ENCODE measurements around the gene ATG2B. TPM values are rescaled to one million over a fixed set of nuclear protein-coding genes. Genes with fewer than 3 reads are reported as not detected.
A peak's percentile ranks its signal among the peaks of the same experiment; 100 is the strongest.

Gene ATG2B
- total and polyA plus RNA-seq, 2 of the 4 experiments (the other 2 are of a cell fraction) = 6.9 to 22.0 TPM

DNA sequence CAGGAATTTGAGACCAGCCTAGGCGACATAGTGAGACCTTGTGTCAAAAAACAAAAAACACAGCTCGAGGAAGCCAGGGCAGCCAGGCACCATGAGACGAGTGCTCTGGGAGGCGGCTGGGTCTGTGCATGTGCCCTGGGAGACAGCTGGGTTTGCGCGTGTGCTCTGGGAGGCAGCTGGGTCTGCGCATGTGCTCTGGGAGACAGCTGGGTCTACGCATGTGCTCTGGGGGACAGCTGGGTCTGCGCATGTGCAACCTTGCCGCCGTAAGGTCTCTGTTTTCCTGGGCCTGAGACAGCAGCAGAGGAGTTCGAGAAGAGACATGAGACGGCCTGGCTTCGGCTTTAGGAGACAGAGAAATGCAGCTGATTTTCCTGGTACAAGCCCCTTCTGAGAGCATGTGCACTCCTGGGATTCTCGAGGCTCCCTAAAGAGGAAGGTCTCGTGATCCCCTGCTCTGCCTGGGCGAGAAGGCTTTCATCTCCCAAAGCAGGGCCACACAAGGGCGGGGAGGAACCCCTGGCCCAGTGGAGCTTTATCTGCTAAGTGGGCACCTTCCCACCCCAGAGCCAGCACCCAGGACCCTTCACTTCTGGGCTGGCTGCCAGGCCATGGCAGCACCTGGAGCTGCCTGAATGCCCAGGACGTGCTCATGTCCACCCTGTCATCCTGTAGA, 110.7 kb downstream of the ATG2B start:
- H3K4me2 ChIP-seq (ENCODE audit: low read depth, low read length) = peak overlapping the region; percentile 18; the same call in 1 of the 2 replicates
- peak overlapping the region; percentile 87 for H4K5ac ChIP-seq (ENCODE audit: low read depth, low read length)
- DNase-seq (no peak), ATAC-seq (ENCODE audit: low read depth) (no peak)
- H3K27me3 ChIP-seq (ENCODE audit: control insufficient read depth, insufficient read depth, low read length) = no peaks in the 10 kb centered on the region
- peak overlapping the region; percentile 99 for H4K91ac ChIP-seq (ENCODE audit: insufficient read depth, low read depth, low read length)
- dilution Hi-C loops (cut with HindIII; ENCODE audit: low sequenced_read_pairs, unreplicated experiment) (no loop called here), intact Hi-C loops (cut with micrococcal nuclease) (no loop called here), in situ Hi-C loops (cut with MboI; ENCODE audit: low sequenced_read_pairs) (loop anchor here (25.0 kb wide), 1 partner anchor 715 kb away; the partner anchor contains the start of gene GLRX5)
- peak overlapping the region; percentile 87 for H3K14ac ChIP-seq (replicated peaks; ENCODE audit: low read depth, low read length)
- CTCF ChIA-PET = interaction anchor here (1.2 to 1.6 kb wide), 3 partner anchors 22 to 152 kb away, joined by 3 to 8 read pairs (median 4); no protein-coding TSS in a partner anchor
- H2BK20ac ChIP-seq (ENCODE audit: low read depth, low read length) = peak overlapping the region; percentile 96
- peak overlapping the region; percentile 97 for H2AK5ac ChIP-seq (ENCODE audit: low read depth, low read length)
- peak overlapping the region; percentile 80; the same call in 2 of the 3 replicates for H2BK15ac ChIP-seq (ENCODE audit: low read depth, low read length)
- no TSS peak for BruUV-seq (replicated peaks)
- POLR2A ChIA-PET (ENCODE audit: unreplicated experiment) = interaction anchor here (0.6 kb wide), 1 partner anchor 160 kb away, joined by 4 read pairs; no protein-coding TSS in a partner anchor
- peaks cover 9 to 58% of the 10 kb centered on the region in 2 experiments; a peak in 3 of 4 replicates for H3K79me1 ChIP-seq (ENCODE audit: low read depth in 1 of 2, low read length in 2 of 2)
- WGBS, 2 experiments (ENCODE audit: extremely low coverage in 2 of 2, insufficient read length in 1 of 2) = 95% methylated on average over 16 of the region's 19 CpGs; no CpG with 5 or more reads in 1 of the 2 experiments
- peaks cover 8% of the 10 kb centered on the region for H3K36me3 ChIP-seq (ENCODE audit: control insufficient read depth, insufficient read depth, low read length)
- peak overlapping the region; percentile 97 for H2BK5ac ChIP-seq (ENCODE audit: low read depth, low read length, poor library complexity, severe bottlenecking)
- H4K8ac ChIP-seq (ENCODE audit: low read depth in 2 of 2, low read length in 2 of 2) = peak overlapping the region; percentile 79 to 92
- peaks cover 32% of the 10 kb centered on the region for H3K9me1 ChIP-seq (ENCODE audit: insufficient read depth, low read length)
- no peaks in the 10 kb centered on the region for H4K20me1 ChIP-seq (ENCODE audit: insufficient read depth, low read length)
- peak overlapping the region; percentile 99 for H2BK120ac ChIP-seq (ENCODE audit: low read depth, low read length)
- peak overlapping the region; percentile 92 for H3K23ac ChIP-seq (ENCODE audit: low read depth, low read length)
- H3K4me3 ChIP-seq (ENCODE audit: insufficient read depth, low read depth, low read length) = no peak overlapping the region
- H3K56ac ChIP-seq (ENCODE audit: extremely low read depth, insufficient read depth, low read length) = peak overlapping the region; percentile 92
- peak overlapping the region; percentile 89 for H2AK9ac ChIP-seq (replicated peaks; ENCODE audit: low read depth, low read length, poor library complexity)
- peaks cover 42% of the 10 kb centered on the region for H3K4me1 ChIP-seq (ENCODE audit: control insufficient read depth, insufficient read depth, low read length)
- H2AFZ ChIP-seq (replicated peaks; ENCODE audit: low read length, poor library complexity) = peak overlapping the region; percentile 70
- no peaks in the 10 kb centered on the region for H3K9me3 ChIP-seq (ENCODE audit: control insufficient read depth, insufficient read depth, low read length)
- H3K4ac ChIP-seq (ENCODE audit: low read depth, low read length) = peak overlapping the region; percentile 99
- peak overlapping the region; percentile 91 for H3K27ac ChIP-seq (ENCODE audit: insufficient read depth, low read length)
- peak overlapping the region; percentile 84 for H3K18ac ChIP-seq (ENCODE audit: low read depth, low read length)
- H3K9ac ChIP-seq (ENCODE audit: low read depth, low read length) = peak overlapping the region; percentile 51
- TF ChIP-seq CEBPB (IDR thresholded peaks at IDR 0.05; ENCODE audit: low read depth, low read length) = no peak
- no peak for TF ChIP-seq MAZ (IDR thresholded peaks at IDR 0.05; ENCODE audit: borderline replicate concordance, low read depth, low read length)
- TF ChIP-seq SMC3 (IDR thresholded peaks at IDR 0.05; ENCODE audit: low read depth, low read length) = no peak
- no peak for TF ChIP-seq MAFK (IDR thresholded peaks at IDR 0.05; ENCODE audit: low read depth, low read length)
- no peak for TF ChIP-seq NFE2L2 (IDR thresholded peaks at IDR 0.05; ENCODE audit: low read depth, low read length)
- TF ChIP-seq RCOR1 (IDR thresholded peaks at IDR 0.05; ENCODE audit: insufficient replicate concordance, low read length) = no peak
- no peak for TF ChIP-seq BHLHE40 (IDR thresholded peaks at IDR 0.05; ENCODE audit: low read depth, low read length)
- TF ChIP-seq FOS (IDR thresholded peaks at IDR 0.05; ENCODE audit: low read depth, low read length) = no peak
- TF ChIP-seq, protein P1, sequence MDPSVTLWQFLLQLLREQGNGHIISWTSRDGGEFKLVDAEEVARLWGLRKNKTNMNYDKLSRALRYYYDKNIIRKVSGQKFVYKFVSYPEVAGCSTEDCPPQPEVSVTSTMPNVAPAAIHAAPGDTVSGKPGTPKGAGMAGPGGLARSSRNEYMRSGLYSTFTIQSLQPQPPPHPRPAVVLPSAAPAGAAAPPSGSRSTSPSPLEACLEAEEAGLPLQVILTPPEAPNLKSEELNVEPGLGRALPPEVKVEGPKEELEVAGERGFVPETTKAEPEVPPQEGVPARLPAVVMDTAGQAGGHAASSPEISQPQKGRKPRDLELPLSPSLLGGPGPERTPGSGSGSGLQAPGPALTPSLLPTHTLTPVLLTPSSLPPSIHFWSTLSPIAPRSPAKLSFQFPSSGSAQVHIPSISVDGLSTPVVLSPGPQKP (IDR thresholded peaks at IDR 0.05; ENCODE audit: borderline replicate concordance, low read depth, low read length) = no peak
- no peak for TF ChIP-seq RFX5 (IDR thresholded peaks at IDR 0.05; ENCODE audit: low read depth, low read length)
- TF ChIP-seq RAD21 (IDR thresholded peaks at IDR 0.05; ENCODE audit: low read length) = no peak
- no peak for TF ChIP-seq MXI1 (IDR thresholded peaks at IDR 0.05; ENCODE audit: borderline replicate concordance, low read depth, low read length)
- no peak for TF ChIP-seq CHD1 (IDR thresholded peaks at IDR 0.05; ENCODE audit: low read depth, low read length)
- TF ChIP-seq, protein P2, sequence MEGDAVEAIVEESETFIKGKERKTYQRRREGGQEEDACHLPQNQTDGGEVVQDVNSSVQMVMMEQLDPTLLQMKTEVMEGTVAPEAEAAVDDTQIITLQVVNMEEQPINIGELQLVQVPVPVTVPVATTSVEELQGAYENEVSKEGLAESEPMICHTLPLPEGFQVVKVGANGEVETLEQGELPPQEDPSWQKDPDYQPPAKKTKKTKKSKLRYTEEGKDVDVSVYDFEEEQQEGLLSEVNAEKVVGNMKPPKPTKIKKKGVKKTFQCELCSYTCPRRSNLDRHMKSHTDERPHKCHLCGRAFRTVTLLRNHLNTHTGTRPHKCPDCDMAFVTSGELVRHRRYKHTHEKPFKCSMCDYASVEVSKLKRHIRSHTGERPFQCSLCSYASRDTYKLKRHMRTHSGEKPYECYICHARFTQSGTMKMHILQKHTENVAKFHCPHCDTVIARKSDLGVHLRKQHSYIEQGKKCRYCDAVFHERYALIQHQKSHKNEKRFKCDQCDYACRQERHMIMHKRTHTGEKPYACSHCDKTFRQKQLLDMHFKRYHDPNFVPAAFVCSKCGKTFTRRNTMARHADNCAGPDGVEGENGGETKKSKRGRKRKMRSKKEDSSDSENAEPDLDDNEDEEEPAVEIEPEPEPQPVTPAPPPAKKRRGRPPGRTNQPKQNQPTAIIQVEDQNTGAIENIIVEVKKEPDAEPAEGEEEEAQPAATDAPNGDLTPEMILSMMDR (conservative IDR thresholded peaks at IDR 0.05; ENCODE audit: low read depth, low read length) = no peak

Data from IMR-90 (cell line).